ENCODE data around the gene TMEM176A. TPM values are rescaled to one million over a fixed set of nuclear protein-coding genes. Genes with fewer than 3 reads are reported as not detected.

Gene TMEM176A
- total RNA-seq, 1 donor from 2014 or later, result not detected

GRCh38 chr7:150788474-150789269 lies 11.9 kb upstream of the TMEM176A start:
- H2AFZ ChIP-seq (ENCODE audit: low read depth, low read length), result no peak overlapping the region
- no peak overlapping the region for H3K4me3 Mint-ChIP-seq (ENCODE audit: unreplicated experiment)
- DNase-seq (ENCODE audit: low read depth) (no peak), FAIRE-seq (no peak)
- H3K27ac ChIP-seq (ENCODE audit: low read depth, low read length), result no peak overlapping the region
- H3K79me2 ChIP-seq (ENCODE audit: insufficient read depth, low read length), result no peaks in the 10 kb centered on the region
- no peak overlapping the region for H3K4me2 ChIP-seq (ENCODE audit: low read length)
- H4K20me1 ChIP-seq (ENCODE audit: insufficient read depth, low read length), result no peaks in the 10 kb centered on the region
- H3K4me3 ChIP-seq (ENCODE audit: insufficient read depth, low read depth, low read length), result no peak overlapping the region
- H3K27ac Mint-ChIP-seq (ENCODE audit: unreplicated experiment), result no peak overlapping the region
- no peaks in the 10 kb centered on the region for H3K27me3 ChIP-seq (ENCODE audit: insufficient read depth, low read length)
- H3K4me1 Mint-ChIP-seq (ENCODE audit: low read depth, unreplicated experiment), result peaks cover 12% of the 10 kb centered on the region
- peaks cover 2% of the 10 kb centered on the region for H3K36me3 Mint-ChIP-seq (ENCODE audit: low read depth, unreplicated experiment)
- no peak overlapping the region for H3K9ac ChIP-seq (ENCODE audit: low read length)
- H3K27me3 Mint-ChIP-seq (ENCODE audit: low read depth, unreplicated experiment), result peaks cover 32% of the 10 kb centered on the region
- no peak for TF ChIP-seq EZH2 (IDR thresholded peaks at IDR 0.05; ENCODE audit: insufficient read depth, low read length)
- TF ChIP-seq, protein P1, sequence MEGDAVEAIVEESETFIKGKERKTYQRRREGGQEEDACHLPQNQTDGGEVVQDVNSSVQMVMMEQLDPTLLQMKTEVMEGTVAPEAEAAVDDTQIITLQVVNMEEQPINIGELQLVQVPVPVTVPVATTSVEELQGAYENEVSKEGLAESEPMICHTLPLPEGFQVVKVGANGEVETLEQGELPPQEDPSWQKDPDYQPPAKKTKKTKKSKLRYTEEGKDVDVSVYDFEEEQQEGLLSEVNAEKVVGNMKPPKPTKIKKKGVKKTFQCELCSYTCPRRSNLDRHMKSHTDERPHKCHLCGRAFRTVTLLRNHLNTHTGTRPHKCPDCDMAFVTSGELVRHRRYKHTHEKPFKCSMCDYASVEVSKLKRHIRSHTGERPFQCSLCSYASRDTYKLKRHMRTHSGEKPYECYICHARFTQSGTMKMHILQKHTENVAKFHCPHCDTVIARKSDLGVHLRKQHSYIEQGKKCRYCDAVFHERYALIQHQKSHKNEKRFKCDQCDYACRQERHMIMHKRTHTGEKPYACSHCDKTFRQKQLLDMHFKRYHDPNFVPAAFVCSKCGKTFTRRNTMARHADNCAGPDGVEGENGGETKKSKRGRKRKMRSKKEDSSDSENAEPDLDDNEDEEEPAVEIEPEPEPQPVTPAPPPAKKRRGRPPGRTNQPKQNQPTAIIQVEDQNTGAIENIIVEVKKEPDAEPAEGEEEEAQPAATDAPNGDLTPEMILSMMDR (IDR thresholded peaks at IDR 0.05; ENCODE audit: insufficient read depth, low read depth, low read length), result no peak
- H3K4me1 ChIP-seq (ENCODE audit: insufficient read depth, low read length), result no peaks in the 10 kb centered on the region
- H3K9me3 ChIP-seq (ENCODE audit: insufficient read depth, low read depth, low read length), result no peaks in the 10 kb centered on the region
- H3K36me3 ChIP-seq (ENCODE audit: insufficient read depth, low read length), result no peaks in the 10 kb centered on the region
- H3K9me3 Mint-ChIP-seq (ENCODE audit: unreplicated experiment), result no peaks in the 10 kb centered on the region

DNA sequence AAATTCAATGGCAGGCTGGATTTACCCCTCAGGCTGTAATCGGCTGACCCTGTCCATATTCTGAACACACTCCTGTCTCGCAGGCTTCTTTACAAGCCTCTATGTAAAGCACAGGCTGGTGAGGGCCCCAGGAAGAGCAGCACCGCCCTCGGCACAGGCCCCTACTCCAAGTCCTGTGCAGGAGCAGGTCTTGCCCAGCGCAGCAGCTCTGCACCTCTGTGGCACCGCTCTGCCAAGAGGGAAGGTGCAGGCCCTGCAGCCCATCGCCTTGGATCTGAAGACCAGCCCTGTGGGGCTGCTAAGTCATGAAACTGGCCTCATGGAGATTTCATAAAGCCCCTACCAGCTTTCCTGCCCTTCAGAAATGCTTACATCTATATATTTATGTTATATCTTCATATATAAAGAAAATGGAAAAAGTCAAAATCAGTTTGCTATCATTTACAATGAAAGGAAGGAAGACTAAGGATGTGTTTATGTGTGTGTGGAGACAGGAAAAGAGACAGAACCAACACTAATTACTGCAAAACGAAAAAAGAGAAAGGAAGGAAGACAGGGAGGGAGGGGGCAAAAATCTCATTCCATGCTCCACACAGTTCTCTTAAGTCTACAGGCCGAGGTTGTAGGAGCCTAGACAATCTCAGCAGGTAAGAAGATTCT lies 10.0 kb upstream of the TMEM176A start:
- H3K9me3 ChIP-seq (ENCODE audit: insufficient read depth, low read depth, low read length), result no peaks in the 10 kb centered on the region
- no peak overlapping the region for H3K27ac Mint-ChIP-seq (ENCODE audit: unreplicated experiment)
- DNase-seq (ENCODE audit: low read depth), result no peak
- H3K9me3 Mint-ChIP-seq (ENCODE audit: unreplicated experiment), result no peaks in the 10 kb centered on the region
- peaks cover 31% of the 10 kb centered on the region for H3K27me3 Mint-ChIP-seq (ENCODE audit: low read depth, unreplicated experiment)
- TF ChIP-seq EZH2 (IDR thresholded peaks at IDR 0.05; ENCODE audit: insufficient read depth, low read length), result no peak
- TF ChIP-seq, protein P1 (IDR thresholded peaks at IDR 0.05; ENCODE audit: insufficient read depth, low read depth, low read length), result no peak
- H3K4me1 Mint-ChIP-seq (ENCODE audit: low read depth, unreplicated experiment), result no peaks in the 10 kb centered on the region
- H3K4me2 ChIP-seq (ENCODE audit: low read length), result no peak overlapping the region
- H3K4me3 Mint-ChIP-seq (ENCODE audit: unreplicated experiment), result no peak overlapping the region
- no peak overlapping the region for H2AFZ ChIP-seq (ENCODE audit: low read depth, low read length)
- H3K79me2 ChIP-seq (ENCODE audit: insufficient read depth, low read length), result no peaks in the 10 kb centered on the region
- H3K27me3 ChIP-seq (ENCODE audit: insufficient read depth, low read length), result no peaks in the 10 kb centered on the region
- H4K20me1 ChIP-seq (ENCODE audit: insufficient read depth, low read length), result no peaks in the 10 kb centered on the region
- H3K36me3 ChIP-seq (ENCODE audit: insufficient read depth, low read length), result no peaks in the 10 kb centered on the region
- H3K36me3 Mint-ChIP-seq (ENCODE audit: low read depth, unreplicated experiment), result peaks cover 2% of the 10 kb centered on the region
- H3K4me3 ChIP-seq (ENCODE audit: insufficient read depth, low read depth, low read length), result no peak overlapping the region
- no peak overlapping the region for H3K27ac ChIP-seq (ENCODE audit: low read depth, low read length)
- H3K4me1 ChIP-seq (ENCODE audit: insufficient read depth, low read length), result no peaks in the 10 kb centered on the region
- H3K9ac ChIP-seq (ENCODE audit: low read length), result no peak overlapping the region
- FAIRE-seq, result no peak

GRCh38 chr7:150791304-150791703 lies 9.3 kb upstream of the TMEM176A start:
- peaks cover 2% of the 10 kb centered on the region for H3K36me3 Mint-ChIP-seq (ENCODE audit: low read depth, unreplicated experiment)
- no peak for FAIRE-seq
- H3K4me3 Mint-ChIP-seq (ENCODE audit: unreplicated experiment), result no peak overlapping the region

More at GRCh38 chr7:150791304-150791703, 9.3 kb upstream of the TMEM176A start:
- H3K9me3 ChIP-seq (ENCODE audit: insufficient read depth, low read depth, low read length), result no peaks in the 10 kb centered on the region
- no peaks in the 10 kb centered on the region for H3K79me2 ChIP-seq (ENCODE audit: insufficient read depth, low read length)
- Mint-ChIP-seq H3K27me3 (ENCODE audit: low read depth, unreplicated experiment) (peaks cover 33% of the 10 kb centered on the region), H3K9me3 (ENCODE audit: unreplicated experiment) (no peaks in the 10 kb centered on the region), H3K27ac (ENCODE audit: unreplicated experiment) (no peak overlapping the region), H3K4me1 (ENCODE audit: low read depth, unreplicated experiment) (no peaks in the 10 kb centered on the region)
- DNase-seq (ENCODE audit: low read depth), result no peak
- H3K27ac ChIP-seq (ENCODE audit: low read depth, low read length), result no peak overlapping the region
- H4K20me1 ChIP-seq (ENCODE audit: insufficient read depth, low read length), result no peaks in the 10 kb centered on the region
- no peak overlapping the region for H3K4me3 ChIP-seq (ENCODE audit: insufficient read depth, low read depth, low read length)
- TF ChIP-seq EZH2 (IDR thresholded peaks at IDR 0.05; ENCODE audit: insufficient read depth, low read length), result no peak
- TF ChIP-seq, protein P1 (IDR thresholded peaks at IDR 0.05; ENCODE audit: insufficient read depth, low read depth, low read length), result no peak
- no peak overlapping the region for H3K9ac ChIP-seq (ENCODE audit: low read length)
- H2AFZ ChIP-seq (ENCODE audit: low read depth, low read length), result no peak overlapping the region
- H3K4me2 ChIP-seq (ENCODE audit: low read length), result no peak overlapping the region
- no peaks in the 10 kb centered on the region for H3K36me3 ChIP-seq (ENCODE audit: insufficient read depth, low read length)
- no peaks in the 10 kb centered on the region for H3K4me1 ChIP-seq (ENCODE audit: insufficient read depth, low read length)
- H3K27me3 ChIP-seq (ENCODE audit: insufficient read depth, low read length), result no peaks in the 10 kb centered on the region

Data from astrocyte (in vitro differentiated cells and primary cell).